ENCODE data around the gene DPP7.

The DPP7 gene

DNA sequence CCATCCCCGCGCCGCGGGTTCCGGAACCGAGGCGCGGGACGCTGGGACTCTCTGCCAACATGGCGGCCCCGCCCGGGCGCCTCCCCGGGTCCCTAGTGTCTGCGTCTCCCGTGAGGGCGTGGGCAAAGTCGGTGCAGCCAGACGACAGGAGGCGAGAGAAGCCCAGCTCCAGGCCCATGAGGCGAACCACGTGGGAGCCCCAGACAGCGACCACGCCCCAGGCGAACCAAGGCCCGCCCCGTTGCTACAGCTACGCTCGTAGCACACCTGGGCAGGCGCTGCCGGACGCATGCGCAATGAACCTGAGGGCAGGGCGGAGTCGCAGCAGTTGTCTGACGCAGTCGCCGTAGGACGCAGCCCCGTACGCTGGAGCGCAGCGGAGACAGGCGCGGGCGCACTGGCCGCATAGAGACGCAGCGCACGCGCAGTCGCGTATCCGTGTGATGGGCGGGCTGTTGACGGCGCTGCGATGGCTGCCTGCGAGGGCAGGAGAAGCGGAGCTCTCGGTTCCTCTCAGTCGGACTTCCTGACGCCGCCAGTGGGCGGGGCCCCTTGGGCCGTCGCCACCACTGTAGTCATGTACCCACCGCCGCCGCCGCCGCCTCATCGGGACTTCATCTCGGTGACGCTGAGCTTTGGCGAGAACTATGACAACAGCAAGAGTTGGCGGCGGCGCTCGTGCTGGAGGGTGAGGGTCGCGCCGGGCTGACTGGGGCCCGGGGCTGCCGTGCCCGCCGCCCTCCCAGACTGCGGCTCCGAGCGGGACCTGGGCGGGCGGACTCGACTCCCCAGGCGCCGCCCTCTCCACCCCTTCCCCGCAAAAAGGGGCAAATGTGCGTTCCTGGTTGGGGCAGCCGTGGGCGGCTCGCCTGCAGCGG lies 27.8 kb downstream of the DPP7 start, which contains the start of gene MAN1B1:
MAN1B1 (plus strand) TSS at position 455 of the 878 bp plus-strand sequence; CDS start at position 470, 15 bp downstream.
- peak; percentile 99 to 100 (median 100) for DNase-seq

DNA sequence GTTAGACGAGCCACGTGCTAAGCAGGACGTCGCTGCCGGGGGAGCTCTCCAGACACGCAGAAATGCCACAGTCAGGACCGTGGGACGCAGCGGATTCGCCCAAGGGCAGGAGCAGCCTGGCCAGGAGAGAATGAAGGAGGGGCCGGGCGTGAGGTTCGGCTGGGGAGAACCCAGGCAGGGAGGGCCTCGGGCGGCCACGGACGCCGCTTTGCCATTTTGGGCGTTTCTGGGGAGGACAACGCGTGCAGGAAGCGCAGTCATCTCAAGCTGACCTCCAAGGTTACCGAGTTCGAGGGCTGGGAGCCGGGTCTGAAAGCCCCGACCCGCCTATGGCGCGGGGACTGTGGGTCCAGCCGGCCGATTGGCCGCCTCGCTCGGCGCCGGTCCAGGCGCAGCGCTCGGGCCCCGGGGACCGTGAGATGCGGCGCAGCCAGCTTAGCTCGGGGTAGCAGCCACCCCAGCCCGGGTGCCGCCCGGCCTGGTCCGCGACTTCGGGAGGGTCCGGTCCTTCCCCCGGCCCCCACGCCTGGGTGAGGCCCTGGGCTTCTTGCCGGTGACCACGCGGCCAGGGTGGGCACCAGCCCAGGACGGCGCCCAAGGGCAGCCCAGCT lies 28.5 kb downstream of the DPP7 start:
- peak in 1 of 5 donors; percentile 37 for DNase-seq

DNA sequence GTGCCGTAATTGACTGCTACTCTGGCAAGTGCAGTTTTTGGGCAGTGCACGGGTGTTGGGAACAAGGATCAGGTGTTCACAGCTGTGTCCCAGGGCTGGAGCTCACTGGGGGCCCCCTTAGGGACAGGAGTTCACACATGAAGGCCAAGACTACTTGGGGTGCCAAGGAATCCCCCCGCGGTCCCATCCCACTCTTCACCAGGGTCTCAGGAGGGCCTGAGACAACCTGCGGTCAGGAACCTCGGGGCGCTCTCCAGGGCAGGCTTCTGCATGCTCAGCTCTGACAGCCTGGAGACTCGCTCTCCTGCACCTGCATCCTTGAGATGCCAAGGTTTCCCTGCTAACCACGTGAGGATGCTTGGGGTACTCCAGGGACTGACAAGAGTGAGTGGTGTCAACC lies 30.0 kb downstream of the DPP7 start:
- no peak for DNase-seq

DNA sequence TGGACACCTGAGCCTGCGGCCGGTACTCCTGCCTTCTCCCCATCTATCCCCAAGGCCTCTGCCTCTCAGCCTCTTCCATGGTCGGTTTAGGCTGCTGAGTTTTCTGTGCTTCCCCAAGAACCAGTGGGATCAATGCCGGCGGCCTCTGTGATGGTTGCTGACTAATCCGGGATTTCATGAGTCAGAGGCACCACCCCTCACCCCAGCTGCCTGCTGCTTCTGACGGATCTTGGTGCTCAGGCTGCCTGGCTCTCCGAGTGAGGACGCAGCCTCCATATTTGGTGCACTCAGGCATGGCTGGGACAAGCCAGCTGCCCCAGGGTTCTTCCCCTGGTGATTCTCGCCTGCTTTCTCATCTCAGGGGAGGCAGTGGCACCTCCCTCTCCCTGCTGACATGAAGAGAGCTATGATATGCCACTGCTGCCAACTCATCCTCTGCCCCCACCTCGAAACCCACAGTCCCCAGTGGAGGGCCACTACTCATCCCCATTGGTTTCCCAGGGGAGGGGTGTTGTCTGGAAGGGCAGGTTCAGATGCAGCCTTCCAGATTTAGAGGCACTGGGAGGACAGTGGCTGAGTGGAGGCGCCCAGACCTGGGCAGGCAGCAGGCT lies 31.0 kb downstream of the DPP7 start:
- DNase-seq: no peak

DNA sequence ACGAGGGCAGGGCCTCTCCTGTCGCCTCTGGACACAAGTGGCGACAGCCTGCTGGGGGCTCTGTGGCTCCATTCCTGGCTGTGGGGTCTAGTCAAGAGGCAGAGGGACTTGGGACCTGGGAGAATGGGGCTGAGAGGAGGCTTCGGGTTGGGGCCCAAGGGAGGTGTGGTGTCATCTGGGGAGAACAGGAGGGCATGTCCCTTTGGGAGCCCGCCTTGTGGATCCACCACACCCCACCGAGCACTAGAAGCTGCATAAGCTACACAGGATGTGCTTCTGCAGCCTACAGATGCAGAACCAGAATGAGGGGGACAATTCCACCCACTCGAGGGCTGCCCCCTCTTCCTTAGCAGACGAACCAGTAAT lies 31.6 kb downstream of the DPP7 start:
- DNase-seq: no peak

DNA sequence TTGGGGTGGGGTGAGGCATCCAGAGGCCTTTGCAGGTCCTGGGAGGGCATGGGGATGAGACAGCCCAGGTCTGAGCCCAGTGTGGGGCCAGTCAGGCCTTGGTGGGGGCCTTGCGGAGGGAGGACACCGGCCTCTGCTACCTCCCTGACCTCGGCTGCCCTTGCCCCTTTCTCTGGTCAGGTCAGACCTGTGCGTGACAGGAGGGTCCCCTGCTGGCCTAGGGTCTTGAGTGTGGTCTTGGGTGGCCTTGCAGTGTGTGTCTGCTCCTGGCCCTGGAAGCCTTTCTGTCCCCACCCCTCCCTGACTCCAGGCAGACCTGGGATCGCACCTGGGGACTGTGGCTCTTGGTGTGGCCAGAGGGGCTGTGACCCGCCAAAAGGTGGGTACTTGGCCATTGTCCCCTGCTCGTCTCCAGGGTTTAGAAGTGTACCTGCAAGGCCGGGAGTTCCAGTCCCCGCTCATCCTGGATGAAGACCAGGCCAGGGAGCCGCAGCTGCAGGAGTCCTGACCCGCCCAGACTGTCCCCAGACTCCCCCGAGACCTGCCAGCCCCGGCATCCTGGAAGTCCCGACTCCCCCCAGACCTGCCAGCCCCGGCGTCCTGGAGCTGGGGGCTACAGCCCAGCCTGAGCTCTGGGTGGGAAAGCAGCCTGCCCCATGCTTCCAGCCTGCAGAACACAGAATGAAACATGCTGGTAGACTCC lies 32.2 kb downstream of the DPP7 start:
- DNase-seq: no peak

DNA sequence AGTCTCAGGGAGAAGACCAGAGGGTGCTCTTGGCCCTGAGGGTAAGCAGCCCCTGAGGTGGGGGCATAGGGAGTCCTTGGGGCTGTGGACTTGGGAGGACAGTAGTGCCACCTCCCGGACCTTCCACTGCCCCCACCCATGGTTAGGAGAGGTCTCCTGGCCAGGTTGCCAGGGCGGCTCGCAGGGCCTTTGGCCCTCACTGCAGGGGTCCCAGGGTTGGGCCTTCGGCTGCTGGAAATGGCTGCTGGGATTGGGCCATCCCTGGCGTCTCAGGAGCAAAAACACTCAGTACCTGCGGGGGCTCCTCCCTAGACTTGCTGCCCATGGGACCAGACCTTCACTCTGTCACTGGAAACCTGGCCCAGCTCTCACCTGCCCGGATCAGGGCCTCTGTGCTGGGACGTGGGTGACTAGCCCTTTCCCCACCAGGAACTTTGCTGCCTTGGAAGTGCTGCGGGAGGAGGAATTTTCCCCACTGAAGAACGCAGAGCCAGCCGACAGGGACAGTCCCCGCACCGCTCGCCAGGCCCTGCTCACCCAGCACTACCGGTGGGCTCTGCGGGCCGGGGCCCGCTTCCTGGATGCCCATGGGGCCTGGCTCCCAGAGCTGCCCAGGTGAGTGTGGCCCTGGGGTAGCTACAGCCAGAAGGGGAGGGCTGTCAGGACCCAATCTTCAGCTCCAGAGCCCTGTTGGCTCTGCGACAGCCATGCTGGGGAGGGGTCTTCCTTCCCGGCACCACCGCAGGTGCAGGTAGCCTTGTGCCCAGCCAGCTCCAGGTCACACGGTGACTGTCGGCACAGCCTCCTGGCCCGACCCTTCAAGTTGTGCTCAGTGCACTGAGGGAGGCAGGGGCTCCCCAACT lies 34.0 kb downstream of the DPP7 start:
- DNase-seq: no peak

DNA sequence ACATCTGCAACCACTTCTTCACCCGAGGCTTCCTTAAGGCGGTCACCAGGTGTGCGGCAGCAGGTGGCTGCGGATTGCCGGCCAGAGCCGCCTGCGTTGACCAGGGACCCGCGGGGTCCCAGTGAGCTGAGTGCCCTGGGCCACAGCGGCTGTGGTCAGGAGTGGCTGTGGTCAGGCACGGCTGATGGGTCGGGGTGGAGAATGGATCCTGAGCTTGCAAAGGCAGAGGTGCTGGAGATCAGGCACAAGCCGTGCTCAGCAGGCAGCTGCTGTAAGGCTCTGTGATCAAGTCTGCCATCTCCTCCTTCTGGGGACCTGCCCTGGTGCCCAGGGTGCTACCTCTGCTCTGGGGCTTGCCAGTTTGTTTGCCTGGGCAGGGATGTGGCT lies 35.1 kb downstream of the DPP7 start:
- no peak for DNase-seq

DNA sequence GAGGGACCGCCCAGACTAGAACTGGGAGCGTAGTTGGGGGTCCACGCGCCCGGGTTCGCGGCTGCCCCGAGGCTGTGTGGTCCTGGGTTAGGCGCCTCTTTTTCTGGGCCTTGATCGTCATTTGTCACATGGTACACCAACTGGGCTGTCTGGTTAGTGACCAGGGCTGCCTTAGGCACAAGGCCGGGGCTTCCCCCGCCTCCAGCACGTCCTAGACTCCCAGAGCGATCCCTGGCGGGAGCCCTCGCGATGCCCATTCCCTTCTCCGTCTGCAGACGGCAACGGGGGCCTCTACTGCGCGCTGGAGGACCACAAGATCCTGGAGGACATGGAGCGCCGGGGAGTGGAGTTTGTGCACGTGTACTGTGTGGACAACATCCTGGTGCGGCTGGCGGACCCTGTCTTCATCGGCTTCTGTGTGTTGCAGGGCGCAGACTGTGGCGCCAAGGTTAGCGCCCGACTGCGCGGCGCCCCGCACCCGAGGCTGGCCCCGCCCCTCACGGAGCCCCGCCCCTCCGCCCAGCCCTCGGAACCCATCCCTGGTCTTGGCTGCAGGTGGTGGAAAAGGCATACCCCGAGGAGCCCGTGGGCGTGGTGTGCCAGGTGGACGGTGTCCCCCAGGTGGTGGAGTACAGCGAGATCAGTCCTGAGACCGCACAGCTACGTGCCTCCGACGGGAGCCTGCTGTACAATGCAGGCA lies 35.7 kb downstream of the DPP7 start:
- DNase-seq: no peak

DNA sequence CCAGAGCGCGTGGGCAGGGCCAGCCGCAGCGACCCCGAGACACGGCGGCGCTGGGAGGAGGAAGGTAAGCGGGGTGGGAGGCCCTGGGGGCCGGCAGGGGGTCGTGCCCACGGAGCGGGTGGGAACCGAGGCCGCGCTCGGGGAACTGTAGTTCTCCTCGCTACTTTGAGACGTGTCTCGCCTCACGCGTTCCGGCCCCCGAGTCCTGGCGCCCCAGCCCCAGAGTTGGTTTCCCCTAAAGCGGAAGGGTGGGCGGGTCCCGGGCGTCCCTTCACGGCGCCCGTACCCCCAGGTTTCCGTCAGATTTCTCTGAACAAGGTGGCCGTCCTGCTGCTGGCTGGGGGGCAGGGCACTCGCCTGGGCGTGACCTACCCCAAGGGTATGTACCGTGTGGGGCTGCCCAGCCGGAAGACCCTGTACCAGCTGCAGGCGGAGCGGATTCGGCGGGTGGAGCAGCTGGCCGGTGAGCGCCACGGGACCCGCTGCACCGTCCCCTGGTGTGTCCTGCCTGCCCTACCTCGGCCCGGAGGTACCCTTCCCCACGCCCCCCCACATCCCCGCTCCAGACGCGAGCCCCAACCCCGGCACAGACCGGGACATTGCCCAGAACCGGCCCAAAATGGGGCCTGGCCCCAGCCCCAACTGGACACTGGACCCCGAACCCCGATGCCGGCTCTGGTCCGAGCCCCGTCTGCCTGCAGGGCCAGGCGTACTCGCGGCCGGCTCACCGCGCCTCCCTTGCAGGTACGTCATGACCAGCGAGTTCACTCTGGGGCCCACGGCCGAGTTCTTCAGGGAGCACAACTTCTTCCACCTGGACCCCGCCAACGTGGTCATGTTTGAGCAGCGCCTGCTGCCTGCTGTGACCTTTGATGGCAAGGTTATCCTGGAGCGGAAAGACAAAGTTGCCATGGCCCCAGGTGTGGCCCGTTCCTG lies 36.5 kb downstream of the DPP7 start:
- DNase-seq: peak in 1 of 5 donors; percentile 60

DNA sequence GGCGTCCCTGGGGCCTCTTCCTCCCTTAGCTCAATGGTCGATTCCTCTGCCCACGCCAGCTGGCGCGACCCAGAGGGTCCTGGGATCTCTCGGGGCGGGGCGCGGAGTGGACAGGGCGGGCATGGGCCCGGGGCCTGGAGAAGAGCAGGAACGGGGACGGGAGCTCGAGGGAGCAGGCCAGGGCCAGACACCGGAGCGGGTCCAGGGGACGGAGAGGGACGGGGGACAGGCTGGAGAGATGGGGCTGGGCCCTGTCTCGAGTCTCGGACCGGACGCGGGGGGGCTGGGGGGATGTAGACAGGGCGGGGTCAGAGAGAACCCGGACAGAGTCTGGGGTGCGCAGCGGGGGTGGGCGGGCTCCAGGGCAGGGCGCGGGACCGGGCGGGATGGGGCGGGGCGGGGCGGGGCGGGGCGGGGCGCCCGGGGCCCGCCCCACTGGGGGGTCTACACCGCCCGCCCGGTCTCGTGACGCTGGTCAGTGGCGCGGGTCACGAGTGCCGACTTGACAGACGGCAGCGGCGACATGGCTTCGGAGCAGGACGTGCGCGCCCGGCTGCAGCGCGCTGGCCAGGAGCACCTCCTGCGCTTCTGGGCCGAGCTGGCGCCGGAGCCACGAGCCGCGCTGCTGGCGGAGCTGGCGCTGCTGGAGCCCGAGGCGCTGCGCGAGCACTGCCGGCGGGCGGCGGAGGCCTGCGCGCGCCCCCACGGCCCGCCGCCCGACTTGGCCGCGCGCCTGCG lies 37.4 kb downstream of the DPP7 start, which contains the start of gene UAP1L1:
UAP1L1 (plus strand) TSS at position 508 of the 738 bp plus-strand sequence; CDS start at position 524, 16 bp downstream.
- peak in 4 of 5 donors; percentile 48 to 68 (median 54) for DNase-seq

DNA sequence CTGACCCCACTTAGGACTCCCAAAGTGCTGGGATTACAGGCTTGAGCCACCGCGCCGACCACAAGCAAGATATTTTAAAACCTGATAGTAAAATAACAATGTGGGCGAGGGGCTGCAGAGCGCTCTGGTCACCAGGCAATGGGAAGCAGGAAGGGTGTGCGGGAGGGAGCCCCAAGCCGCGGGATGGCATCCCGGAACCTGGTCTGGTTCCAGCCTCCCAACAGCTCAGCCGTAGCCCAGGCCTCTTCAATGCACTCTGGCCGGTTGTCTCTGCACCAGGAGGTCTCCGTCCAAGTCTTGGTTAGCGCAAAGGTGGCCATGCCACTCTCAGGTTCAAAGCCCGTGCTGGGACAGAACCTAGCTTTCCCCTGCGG lies 37.9 kb downstream of the DPP7 start:
- DNase-seq: no peak

DNA sequence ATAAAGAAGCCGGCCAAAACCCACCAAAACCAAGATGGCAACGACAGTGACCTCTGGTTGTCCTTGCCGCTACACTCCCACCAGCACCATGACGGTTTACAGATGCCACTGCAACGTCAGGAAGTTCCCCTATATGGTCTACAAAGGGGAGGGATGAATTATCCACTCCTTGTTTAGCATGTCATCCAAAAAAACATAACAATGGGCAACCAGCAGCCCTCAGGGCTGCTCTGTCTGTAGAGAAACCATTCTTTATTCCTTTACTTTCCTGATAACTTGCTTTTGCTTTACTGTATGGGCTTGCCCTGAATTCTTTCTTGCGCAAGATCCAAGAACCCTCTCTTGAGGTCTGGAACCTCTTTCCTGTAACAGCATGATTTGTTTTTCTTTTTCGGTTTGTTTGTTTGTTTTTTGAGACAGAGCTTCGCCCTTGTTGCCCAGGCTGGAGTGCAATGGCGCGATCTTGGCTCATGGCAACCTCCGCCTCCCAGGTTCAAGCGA lies 39.2 kb downstream of the DPP7 start:
- DNase-seq: no peak

DNA sequence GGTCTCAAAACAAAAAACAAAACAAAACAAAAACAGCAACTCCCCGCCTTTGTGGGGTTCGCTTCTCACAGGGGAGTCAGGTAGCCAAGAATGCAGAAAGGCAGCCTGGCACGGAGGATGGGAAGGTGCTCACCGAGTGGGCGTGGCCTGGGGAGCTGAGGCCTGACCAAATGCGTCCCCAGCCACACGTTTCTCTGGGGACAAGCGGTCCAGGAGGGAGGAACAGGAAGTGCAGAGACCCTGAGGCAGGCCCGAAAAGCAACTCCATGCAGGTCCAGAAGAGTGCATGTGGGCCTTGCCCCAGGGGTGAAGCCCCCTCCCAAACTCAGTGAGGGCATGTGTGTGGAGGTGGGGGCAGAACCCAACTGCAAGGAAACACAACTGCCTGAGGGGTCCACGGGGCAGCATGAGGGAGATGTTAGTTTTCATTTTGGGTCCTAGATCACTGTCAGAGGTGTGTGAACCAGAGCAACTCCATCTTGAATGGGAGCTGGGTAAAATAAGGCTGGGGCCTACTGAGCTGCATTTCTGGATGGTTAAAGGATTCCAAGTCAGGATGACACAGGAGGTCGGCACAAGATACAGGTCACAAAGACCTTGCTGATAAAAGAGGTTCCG lies 39.8 kb downstream of the DPP7 start:
- no peak for DNase-seq

DNA sequence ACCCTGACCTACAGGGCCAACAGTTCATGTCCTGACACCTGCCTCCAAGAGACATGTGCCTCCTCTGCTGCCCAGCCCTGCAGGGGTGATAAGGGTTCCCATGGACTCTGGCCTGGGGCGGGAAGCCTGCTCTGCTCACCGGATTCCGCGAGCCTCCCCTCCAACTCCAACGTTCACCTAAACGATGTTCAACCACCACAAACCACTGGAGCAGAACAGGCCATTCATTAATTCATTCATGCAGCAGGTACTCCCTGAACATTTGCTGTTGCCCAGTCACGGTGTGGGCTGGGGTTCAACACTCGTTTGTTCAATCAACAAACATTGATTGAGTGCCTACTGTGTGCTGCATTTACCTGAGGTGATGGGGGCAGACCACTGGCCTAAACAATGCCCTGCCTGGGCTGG lies 40.5 kb downstream of the DPP7 start:
- DNase-seq: no peak

DNA sequence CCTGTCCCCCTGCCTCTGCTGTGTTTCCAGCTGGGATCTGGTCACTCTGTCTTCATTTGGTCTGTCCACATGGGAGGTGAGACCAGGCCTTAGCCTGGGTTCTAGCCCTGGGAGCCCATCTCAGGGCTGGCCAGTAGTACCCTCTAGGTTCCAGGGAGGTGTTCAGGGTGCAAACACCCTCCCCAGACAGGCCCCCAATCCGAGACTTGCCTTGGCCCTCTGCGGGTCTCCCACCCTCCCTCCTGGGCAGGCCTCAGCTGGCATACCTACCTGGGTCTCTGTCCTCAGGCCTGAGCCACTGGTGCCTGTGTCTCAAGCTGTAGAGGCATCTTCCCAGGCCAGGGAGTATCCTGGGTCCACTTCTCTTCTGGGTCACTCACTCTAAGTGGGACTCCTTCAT lies 43.3 kb downstream of the DPP7 start:
- no peak for DNase-seq

DNA sequence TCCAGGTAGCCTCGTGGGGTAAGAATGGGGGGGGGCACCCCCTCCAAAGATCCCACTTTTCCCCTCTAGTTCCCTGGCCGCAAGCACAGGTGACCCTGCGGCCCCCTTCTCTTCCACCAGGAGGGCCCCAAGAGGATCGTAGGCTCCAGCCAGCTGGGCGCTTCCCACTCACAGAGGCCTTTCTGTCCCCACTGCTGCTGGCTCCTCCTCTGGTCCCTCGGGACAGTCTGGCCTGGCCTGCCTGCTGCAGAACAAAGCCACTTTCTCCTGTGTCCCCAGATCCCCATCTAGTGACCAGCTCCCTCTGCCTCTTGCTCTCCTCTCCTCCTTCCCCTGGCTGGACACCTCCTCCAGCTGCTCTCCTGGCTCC lies 43.6 kb downstream of the DPP7 start:
- DNase-seq: no peak

DNA sequence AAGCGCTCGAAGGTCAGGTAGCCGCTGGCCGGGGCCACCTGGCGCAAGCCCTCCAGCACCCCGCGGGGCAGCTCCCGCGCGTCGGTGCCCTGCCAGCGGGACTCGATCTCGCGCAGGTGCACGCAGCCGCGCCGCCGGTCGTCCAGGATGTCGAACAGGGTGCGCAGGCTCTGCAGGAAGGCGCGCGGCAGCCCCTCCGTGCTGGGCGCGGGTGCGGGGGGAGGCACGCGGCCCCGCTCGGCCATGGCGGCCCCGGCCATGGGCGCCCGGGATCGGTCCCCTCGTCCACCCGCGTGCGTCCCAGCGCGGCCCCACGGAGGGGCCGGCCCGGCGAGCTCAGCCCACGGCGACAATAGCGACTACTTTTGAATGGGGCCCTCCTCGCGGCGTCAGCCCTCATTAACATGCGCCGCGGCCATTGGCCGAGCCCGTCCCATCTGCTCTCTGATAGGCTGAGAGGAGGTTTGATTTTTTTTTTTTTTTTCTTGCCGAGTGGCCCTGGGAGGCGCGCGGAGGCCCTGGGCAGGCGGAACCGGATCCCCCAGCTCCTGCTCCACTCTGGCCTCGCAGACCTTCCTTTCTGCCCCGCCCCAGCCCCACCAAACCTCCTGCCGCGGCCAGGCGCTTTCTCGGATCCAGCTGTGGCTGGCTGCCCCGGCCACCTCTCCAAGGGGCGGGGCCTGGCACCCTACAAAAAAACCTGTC lies 44.2 kb downstream of the DPP7 start, which contains the start of gene SAPCD2:
SAPCD2 (minus strand) TSS at position 357 of the 705 bp plus-strand sequence; CDS start at position 260, 97 bp downstream.
- DNase-seq: peak; percentile 72 to 92 (median 81)

Data from T-helper 1 cell (primary cell).